Naive thymus-derived CD4-positive, alpha-beta T cell (primary cell): ENCODE results near the gene OR52E4. TPM values are rescaled to one million over a fixed set of nuclear protein-coding genes. Genes with fewer than 3 reads are reported as not detected.

Source experiments
- ATAC-seq: fragments of 150-1000 bp; cut with Tn5 transposase; 2 replicates; pipeline ENCODE4 v1.10.0; 2021; ENCODE audit warnings: mild to moderate bottlenecking, moderate library complexity
- CTCF ChIA-PET: fragments of 350-600 bp; sonication (Branson Sonifier 250); formaldehyde crosslinking; loops from one replicate; lab custom pipeline; 2021; ENCODE audit warnings: antibody characterized with exemption; lab: Charles Lee
- POLR2A ChIA-PET: fragments of 350-600 bp; sonication (Branson Sonifier 250); formaldehyde crosslinking; loops from one replicate; lab custom pipeline; 2021; ENCODE audit warnings: antibody characterized with exemption, inconsistent platforms; lab: Charles Lee
- DNase-seq, 9 donors: peaks; one replicate each; pipeline versions ENCODE4 v3.0.0 to v3.0.0-alpha.2; 2020 to 2022; ENCODE audit warnings: mixed read lengths in 1 of 9
- H3K27ac ChIP-seq: one replicate; pipeline ENCODE4 v1.7.0; 2013; ENCODE audit warnings: mild to moderate bottlenecking, low read depth, low read length, moderate library complexity
- H3K27me3 ChIP-seq, 2 donors: one replicate each; pipeline ENCODE4 v1.7.0; 2013; ENCODE audit warnings: low read length in 2 of 2, mild to moderate bottlenecking in 2 of 2, moderate library complexity in 2 of 2; ENCODE audit not compliant: control insufficient read depth in 2 of 2, insufficient read depth in 2 of 2
- H3K36me3 ChIP-seq, 3 experiments: 1 replicate in 2 of 3; 2 replicates in 1 of 3; pipeline ENCODE4 v1.7.0; 2013; ENCODE audit warnings: low read length in 3 of 3, mild to moderate bottlenecking in 3 of 3, moderate library complexity in 1 of 3; ENCODE audit not compliant: insufficient read depth in 3 of 3, control insufficient read depth in 2 of 3
- H3K4me1 ChIP-seq, 2 donors: one replicate each; pipeline ENCODE4 v1.7.0; 2013; ENCODE audit warnings: low read length in 2 of 2, mild to moderate bottlenecking in 2 of 2, moderate library complexity in 1 of 2; ENCODE audit not compliant: control insufficient read depth in 2 of 2, insufficient read depth in 2 of 2
- H3K4me3 ChIP-seq: 2 replicates; pipeline ENCODE4 v1.7.0; 2013; ENCODE audit warnings: mild to moderate bottlenecking, low read length
- H3K9me3 ChIP-seq, 3 experiments: 1 replicate in 2 of 3; 2 replicates in 1 of 3; pipeline ENCODE4 v1.7.0; 2013; ENCODE audit warnings: low read length in 3 of 3; ENCODE audit not compliant: control insufficient read depth in 2 of 3
- H3K27ac Mint-ChIP-seq, 9 donors: one replicate each; pipeline ENCODE4 v1.8.0; 2020 to 2022; ENCODE audit warnings: mixed read lengths in 9 of 9, mild to moderate bottlenecking in 8 of 9, moderate library complexity in 5 of 9, inconsistent platforms in 2 of 9
- H3K27me3 Mint-ChIP-seq, 5 donors: one replicate each; pipeline ENCODE4 v1.8.0; 2021 to 2022; ENCODE audit warnings: mixed read lengths in 5 of 5, mild to moderate bottlenecking in 1 of 5
- H3K36me3 Mint-ChIP-seq, 5 donors: one replicate each; pipeline ENCODE4 v1.8.0; 2020 to 2022; ENCODE audit warnings: mixed read lengths in 5 of 5, mild to moderate bottlenecking in 3 of 5, inconsistent platforms in 1 of 5
- H3K4me1 Mint-ChIP-seq, 7 donors: one replicate each; pipeline ENCODE4 v1.8.0; 2020 to 2022; ENCODE audit warnings: mixed read lengths in 7 of 7, mild to moderate bottlenecking in 3 of 7, inconsistent platforms in 1 of 7
- H3K4me3 Mint-ChIP-seq, 10 donors: one replicate each; pipeline ENCODE4 v1.8.0; 2020 to 2022; ENCODE audit warnings: mild to moderate bottlenecking in 10 of 10, mixed read lengths in 10 of 10, moderate library complexity in 6 of 10, inconsistent platforms in 2 of 10
- H3K9me3 Mint-ChIP-seq, 11 donors: one replicate each; pipeline ENCODE4 v1.8.0; 2020 to 2022; ENCODE audit warnings: mixed read lengths in 11 of 11, mild to moderate bottlenecking in 4 of 11, inconsistent platforms in 1 of 11, moderate library complexity in 1 of 11
- intact Hi-C, 2 donors: fragments of 100-400 bp; cut with micrococcal nuclease; formaldehyde crosslinking; loops; one replicate each; pipeline ENCODE4 v1.15.1; 2023
- polyA plus RNA-seq, 2 donors: library from polyadenylated mRNA; unstranded; fragments of 300-500 nt; fragmentation: Illumina TruSeq; gene quantifications; one replicate each; pipeline ENCODE4 v1.2.3, GENCODE V29; 2021
- total RNA-seq, 6 experiments: library from RNA in 5 of 6; stranded (reverse) in 5 of 6; gene quantifications; 1 replicate in 5 of 6; 2 replicates in 1 of 6; pipeline ENCODE4 v1.2.3 and lab custom pipeline; 2021 to 2026

Gene OR52E4
- total RNA-seq (not detected), polyA plus RNA-seq (not detected), total RNA-seq (lab: John Stamatoyannopoulos, UW) (not detected)

DNA sequence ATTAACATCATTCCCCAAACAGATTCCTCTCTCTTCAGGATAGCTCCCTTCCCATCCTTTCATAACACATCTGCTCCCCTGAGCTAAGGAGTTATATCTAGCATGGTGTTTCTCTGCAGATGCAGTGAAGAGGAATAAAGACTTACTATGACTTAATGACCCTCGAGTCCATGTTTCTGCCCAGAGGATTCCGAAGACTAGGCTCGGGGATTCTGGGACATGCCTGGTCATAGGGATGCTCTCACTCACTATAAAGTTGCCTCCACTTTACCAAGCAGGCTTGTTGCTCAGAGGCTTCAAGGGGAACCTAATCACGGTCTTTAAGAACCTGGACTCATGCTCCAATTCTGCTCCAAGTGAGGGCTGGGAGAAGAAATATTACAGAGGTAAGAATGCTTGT lies at the start of gene OR52E4:
Gene OR52E4 (plus strand): TSS at position 301 of the 400 bp plus-strand sequence. CDS start 3,664 bp downstream, outside the sequence.
- CTCF ChIA-PET = no interaction called here

GRCh38 chr11:5831196-5831829 lies 49.1 kb upstream of the OR52E4 start:
- no peak overlapping the region for H3K27ac Mint-ChIP-seq

More for the DNA sequence above, at the start of gene OR52E4:
- ATAC-seq (no peak), DNase-seq (no peak)
- Histone ChIP-seq H3K36me3 (no peaks in the 10 kb centered on the region), H3K9me3 (no peaks in the 10 kb centered on the region), H3K4me3 (no peak within 1 kb of the TSS), H3K27ac (no peak within 1 kb of the TSS), H3K4me1 (no peaks in the 10 kb centered on the region), H3K27me3 (no peaks in the 10 kb centered on the region)
- H3K27ac Mint-ChIP-seq = no peak within 1 kb of the TSS
- no peaks in the 10 kb centered on the region for H3K9me3 Mint-ChIP-seq
- H3K36me3 Mint-ChIP-seq = no peaks in the 10 kb centered on the region
- intact Hi-C loops = no loop called here
- POLR2A ChIA-PET = interaction anchor here (0.6 kb wide), 1 partner anchor 101 kb away, joined by 4 read pairs; no protein-coding TSS in a partner anchor
- H3K4me1 Mint-ChIP-seq = no peaks in the 10 kb centered on the region
- peaks cover 0 to 26% (median 7%) of the 10 kb centered on the region in 5 donors for H3K27me3 Mint-ChIP-seq
- H3K4me3 Mint-ChIP-seq = no peak within 1 kb of the TSS

DNA sequence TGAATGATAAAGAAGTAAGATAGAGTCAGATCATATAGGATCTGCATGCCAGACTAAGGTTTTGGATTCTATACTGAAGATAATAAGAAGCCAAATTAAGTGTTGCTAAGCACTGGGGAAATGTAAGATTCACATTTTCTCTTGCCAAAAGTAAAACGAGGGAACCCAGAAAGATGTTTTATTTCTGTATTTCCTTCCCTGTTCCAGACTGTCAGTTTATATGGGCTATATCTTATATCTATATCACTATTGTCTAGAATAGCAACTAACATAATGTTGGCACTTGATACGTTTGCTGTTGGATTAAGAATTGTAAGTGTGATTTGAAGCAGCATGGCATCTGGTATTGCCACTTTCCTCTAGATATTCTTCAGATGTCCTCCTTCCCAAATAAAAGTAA lies 47.0 kb upstream of the OR52E4 start:
- H3K27me3 ChIP-seq = no peaks in the 10 kb centered on the region
- H3K4me3 ChIP-seq = no peak overlapping the region
- Mint-ChIP-seq H3K4me3 (no peak overlapping the region), H3K9me3 (peaks cover 0 to 10% (median 0%) of the 10 kb centered on the region in 11 donors), H3K27me3 (peaks cover 3 to 42% (median 21%) of the 10 kb centered on the region in 5 donors), H3K4me1 (no peaks in the 10 kb centered on the region), H3K36me3 (no peaks in the 10 kb centered on the region), H3K27ac (no peak overlapping the region)
- ChIA-PET CTCF (no interaction called here), POLR2A (no interaction called here)
- no peaks in the 10 kb centered on the region for H3K9me3 ChIP-seq
- no peak for DNase-seq
- H3K27ac ChIP-seq = no peak overlapping the region
- no peak for ATAC-seq
- intact Hi-C loops = no loop called here
- no peaks in the 10 kb centered on the region for H3K36me3 ChIP-seq
- no peaks in the 10 kb centered on the region for H3K4me1 ChIP-seq

More at GRCh38 chr11:5831196-5831829, 49.1 kb upstream of the OR52E4 start:
- H3K9me3 ChIP-seq = no peaks in the 10 kb centered on the region
- Mint-ChIP-seq H3K9me3 (peaks cover 0 to 5% (median 0%) of the 10 kb centered on the region in 11 donors), H3K4me1 (no peaks in the 10 kb centered on the region), H3K4me3 (no peak overlapping the region), H3K36me3 (no peaks in the 10 kb centered on the region), H3K27me3 (peaks cover 3 to 27% (median 12%) of the 10 kb centered on the region in 5 donors)
- no peaks in the 10 kb centered on the region for H3K27me3 ChIP-seq
- ATAC-seq (no peak), DNase-seq (no peak)
- no peak overlapping the region for H3K27ac ChIP-seq
- H3K4me3 ChIP-seq = no peak overlapping the region
- CTCF ChIA-PET = no interaction called here
- POLR2A ChIA-PET = no interaction called here
- intact Hi-C loops = no loop called here
- H3K4me1 ChIP-seq = no peaks in the 10 kb centered on the region
- H3K36me3 ChIP-seq = no peaks in the 10 kb centered on the region

GRCh38 chr11:5837695-5838094 lies 42.7 kb upstream of the OR52E4 start:
- ChIA-PET CTCF (no interaction called here), POLR2A (no interaction called here)
- Mint-ChIP-seq H3K4me1 (no peaks in the 10 kb centered on the region), H3K36me3 (no peaks in the 10 kb centered on the region), H3K9me3 (peaks cover 0 to 13% (median 0%) of the 10 kb centered on the region in 11 donors), H3K27ac (no peak overlapping the region), H3K27me3 (peaks cover 0 to 45% (median 34%) of the 10 kb centered on the region in 5 donors), H3K4me3 (no peak overlapping the region)
- DNase-seq (no peak), ATAC-seq (no peak)
- Histone ChIP-seq H3K27ac (no peak overlapping the region), H3K4me3 (no peak overlapping the region), H3K9me3 (no peaks in the 10 kb centered on the region), H3K4me1 (no peaks in the 10 kb centered on the region), H3K36me3 (no peaks in the 10 kb centered on the region), H3K27me3 (no peaks in the 10 kb centered on the region)
- intact Hi-C loops = no loop called here

GRCh38 chr11:5841797-5842196 lies 38.6 kb upstream of the OR52E4 start, which contains the start of gene OR52E6:
OR52E6 (minus strand) TSS chr11:5841897; CDS start chr11:5841897, 0 bp downstream.
- no peaks in the 10 kb centered on the region for H3K27me3 ChIP-seq
- H3K36me3 ChIP-seq = no peaks in the 10 kb centered on the region
- ChIA-PET POLR2A (no interaction called here), CTCF (no interaction called here)
- no peaks in the 10 kb centered on the region for H3K9me3 ChIP-seq
- no peak for ATAC-seq
- Mint-ChIP-seq H3K4me1 (no peaks in the 10 kb centered on the region), H3K4me3 (no peak within 1 kb of the TSS), H3K9me3 (peaks cover 0 to 13% (median 0%) of the 10 kb centered on the region in 11 donors), H3K27me3 (peaks cover 2 to 46% (median 34%) of the 10 kb centered on the region in 5 donors), H3K27ac (no peak within 1 kb of the TSS), H3K36me3 (no peaks in the 10 kb centered on the region)
- DNase-seq = no peak
- no peak within 1 kb of the TSS for H3K4me3 ChIP-seq
- H3K27ac ChIP-seq = no peak within 1 kb of the TSS
- no peaks in the 10 kb centered on the region for H3K4me1 ChIP-seq
- intact Hi-C loops = no loop called here

GRCh38 chr11:5846701-5847100 lies 33.7 kb upstream of the OR52E4 start:
- ATAC-seq (no peak), DNase-seq (no peak)
- no peaks in the 10 kb centered on the region for H3K9me3 Mint-ChIP-seq
- no peaks in the 10 kb centered on the region for H3K4me1 ChIP-seq
- H3K4me3 Mint-ChIP-seq = no peak overlapping the region
- no peaks in the 10 kb centered on the region for H3K4me1 Mint-ChIP-seq
- intact Hi-C loops = no loop called here
- no peaks in the 10 kb centered on the region for H3K36me3 Mint-ChIP-seq
- H3K27ac Mint-ChIP-seq = no peak overlapping the region
- no peak overlapping the region for H3K27ac ChIP-seq
- no peaks in the 10 kb centered on the region for H3K36me3 ChIP-seq
- ChIA-PET CTCF (no interaction called here), POLR2A (no interaction called here)
- H3K27me3 ChIP-seq = no peaks in the 10 kb centered on the region
- H3K27me3 Mint-ChIP-seq = peaks cover 0 to 10% (median 2%) of the 10 kb centered on the region in 5 donors
- H3K4me3 ChIP-seq = no peak overlapping the region
- no peaks in the 10 kb centered on the region for H3K9me3 ChIP-seq

GRCh38 chr11:5847711-5848110 lies 32.7 kb upstream of the OR52E4 start:
- CTCF ChIA-PET = no interaction called here
- DNase-seq = no peak
- intact Hi-C loops = no loop called here
- no peaks in the 10 kb centered on the region for H3K4me1 Mint-ChIP-seq
- peaks cover 0 to 2% (median 0%) of the 10 kb centered on the region in 11 donors for H3K9me3 Mint-ChIP-seq
- no peak overlapping the region for H3K27ac Mint-ChIP-seq
- H3K4me3 ChIP-seq = no peak overlapping the region
- H3K27me3 Mint-ChIP-seq = peaks cover under 1 to 10% (median 4%) of the 10 kb centered on the region in 5 donors
- H3K4me1 ChIP-seq = no peaks in the 10 kb centered on the region
- no peaks in the 10 kb centered on the region for H3K9me3 ChIP-seq
- H3K36me3 Mint-ChIP-seq = no peaks in the 10 kb centered on the region
- no peak overlapping the region for H3K27ac ChIP-seq
- POLR2A ChIA-PET = no interaction called here
- no peaks in the 10 kb centered on the region for H3K36me3 ChIP-seq
- ATAC-seq = no peak
- H3K27me3 ChIP-seq = no peaks in the 10 kb centered on the region
- H3K4me3 Mint-ChIP-seq = no peak overlapping the region
